GM23338 (cell line): ENCODE results near the gene MBNL1. TPM values are rescaled to one million over a fixed set of nuclear protein-coding genes. Genes with fewer than 3 reads are reported as not detected.

ENCODE experiments used
- CTCF ChIP-seq, 2 experiments: fragments of 200-600 bp in 1 of 2; sonication (generic) in 1 of 2; conservative IDR thresholded peaks; 2 replicates each; pipeline versions ENCODE4 v1.5.1 to v1.6.1; 2016 to 2017; ENCODE audit warnings: antibody characterized with exemption in 2 of 2, low read depth in 2 of 2, mild to moderate bottlenecking in 2 of 2, moderate library complexity in 1 of 2
- EZH2 ChIP-seq: fragments of 200-600 bp; sonication (generic); IDR thresholded peaks from one replicate; pipeline ENCODE4 v1.8.0; 2017; ENCODE audit warnings: antibody characterized with exemption, mild to moderate bottlenecking, low read depth; ENCODE audit not compliant: unreplicated experiment
- EZH2phosphoT487 ChIP-seq: fragments of 200-600 bp; sonication (generic); IDR thresholded peaks from one replicate; pipeline ENCODE4 v1.8.1; 2018; ENCODE audit warnings: antibody characterized with exemption; ENCODE audit not compliant: unreplicated experiment
- JUNB ChIP-seq: IDR thresholded peaks from one replicate; pipeline ENCODE4 v1.6.1; 2016; ENCODE audit warnings: antibody characterized with exemption; ENCODE audit not compliant: unreplicated experiment
- NANOG ChIP-seq: IDR thresholded peaks from 2 replicates; pipeline ENCODE4 v1.6.1; 2016; ENCODE audit warnings: antibody characterized with exemption, borderline replicate concordance
- STAT1 ChIP-seq: IDR thresholded peaks from one replicate; pipeline ENCODE4 v1.6.1; 2016; ENCODE audit warnings: antibody characterized with exemption; ENCODE audit not compliant: unreplicated experiment
- ZNF331 ChIP-seq: fragments of 250-450 bp; sonication (Bioruptor Pico); IDR thresholded peaks from 2 replicates; pipeline ENCODE4 v1.5.0; 2020; ENCODE audit warnings: low read depth, mild to moderate bottlenecking, moderate library complexity
- ZNF462 ChIP-seq: fragments of 250-450 bp; sonication (Bioruptor Pico); IDR thresholded peaks from 2 replicates; pipeline ENCODE4 v1.5.0; 2020; ENCODE audit warnings: mild to moderate bottlenecking, moderate library complexity
- polyA plus RNA-seq: library from polyadenylated mRNA; unstranded; fragments of >200 nt; fragmentation: Nextera tagmentation; extraction: Ambion mirVana; gene quantifications from 2 replicates; pipeline ENCODE4 v1.2.1, GENCODE V29; 2016
- total RNA-seq: library from RNA; depleted of rRNA; stranded (reverse); fragments of >200 nt; shearing (Covaris generic); gene quantifications from 2 replicates; pipeline ENCODE4 v1.2.3, GENCODE V29; 2014
- TF ChIP-seq, protein P1 (sequence below): IDR thresholded peaks from 2 replicates; pipeline ENCODE4 v1.6.1; 2016; ENCODE audit warnings: antibody characterized with exemption

MBNL1 gene
- total and polyA plus RNA-seq, 2 experiments from 2014 or later: 9.4 to 23.2 TPM

- no peak for TF ChIP-seq ZNF462
- TF ChIP-seq, protein P1, sequence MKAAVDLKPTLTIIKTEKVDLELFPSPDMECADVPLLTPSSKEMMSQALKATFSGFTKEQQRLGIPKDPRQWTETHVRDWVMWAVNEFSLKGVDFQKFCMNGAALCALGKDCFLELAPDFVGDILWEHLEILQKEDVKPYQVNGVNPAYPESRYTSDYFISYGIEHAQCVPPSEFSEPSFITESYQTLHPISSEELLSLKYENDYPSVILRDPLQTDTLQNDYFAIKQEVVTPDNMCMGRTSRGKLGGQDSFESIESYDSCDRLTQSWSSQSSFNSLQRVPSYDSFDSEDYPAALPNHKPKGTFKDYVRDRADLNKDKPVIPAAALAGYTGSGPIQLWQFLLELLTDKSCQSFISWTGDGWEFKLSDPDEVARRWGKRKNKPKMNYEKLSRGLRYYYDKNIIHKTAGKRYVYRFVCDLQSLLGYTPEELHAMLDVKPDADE: no peak
- TF ChIP-seq NANOG: no peak
- no peak for TF ChIP-seq ZNF331
- TF ChIP-seq EZH2: no peak
- TF ChIP-seq JUNB: no peak
- no peak for TF ChIP-seq STAT1
- no peak for TF ChIP-seq EZH2phosphoT487
- no peak for TF ChIP-seq CTCF (conservative IDR thresholded peaks at IDR 0.05; ENCODE audit: low read depth in 2 of 2)
These were observed 77.3 kb downstream of the MBNL1 start (continued) for GRCh38 chr3:152346058-152346457.
